ENCODE results near the gene ZNF683. TPM values are rescaled to one million over a fixed set of nuclear protein-coding genes. Genes with fewer than 3 reads are reported as not detected.

ZNF683 gene
- total RNA-seq, 4 donors from 2014 or later = not detected

DNA sequence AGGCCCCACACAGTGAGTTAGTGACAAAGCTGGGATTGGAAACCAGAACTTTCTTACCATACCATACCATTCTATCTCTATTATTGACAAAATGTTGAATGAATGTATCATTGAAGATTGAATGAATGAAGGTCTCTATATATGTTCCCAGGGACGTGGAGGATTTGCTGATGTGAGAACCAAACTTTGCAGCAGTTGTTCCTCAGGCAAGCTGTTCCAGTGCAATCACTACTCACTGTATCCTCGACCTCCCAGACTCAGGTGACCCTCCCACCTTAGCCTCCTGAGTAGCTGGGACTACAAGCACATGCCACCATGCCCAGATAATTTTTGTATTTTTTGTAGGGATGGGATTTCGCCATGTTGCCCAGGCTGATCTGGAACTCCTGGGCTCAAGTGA is 26.5 kb upstream of the ZNF683 start:
- Histone ChIP-seq H3K27ac (no peak overlapping the region), H3K9me3 (no peaks in the 10 kb centered on the region), H3K27me3 (no peaks in the 10 kb centered on the region), H3K36me3 (no peaks in the 10 kb centered on the region), H3K4me1 (no peaks in the 10 kb centered on the region), H3K4me3 (no peak overlapping the region)
- intact Hi-C loops (cut with DNase I; ENCODE audit: low total_unique reads) = no loop called here
- DNase-seq = no peak
- TF ChIP-seq POLR2A (IDR thresholded peaks at IDR 0.05) = no peak
- TF ChIP-seq, protein P1, sequence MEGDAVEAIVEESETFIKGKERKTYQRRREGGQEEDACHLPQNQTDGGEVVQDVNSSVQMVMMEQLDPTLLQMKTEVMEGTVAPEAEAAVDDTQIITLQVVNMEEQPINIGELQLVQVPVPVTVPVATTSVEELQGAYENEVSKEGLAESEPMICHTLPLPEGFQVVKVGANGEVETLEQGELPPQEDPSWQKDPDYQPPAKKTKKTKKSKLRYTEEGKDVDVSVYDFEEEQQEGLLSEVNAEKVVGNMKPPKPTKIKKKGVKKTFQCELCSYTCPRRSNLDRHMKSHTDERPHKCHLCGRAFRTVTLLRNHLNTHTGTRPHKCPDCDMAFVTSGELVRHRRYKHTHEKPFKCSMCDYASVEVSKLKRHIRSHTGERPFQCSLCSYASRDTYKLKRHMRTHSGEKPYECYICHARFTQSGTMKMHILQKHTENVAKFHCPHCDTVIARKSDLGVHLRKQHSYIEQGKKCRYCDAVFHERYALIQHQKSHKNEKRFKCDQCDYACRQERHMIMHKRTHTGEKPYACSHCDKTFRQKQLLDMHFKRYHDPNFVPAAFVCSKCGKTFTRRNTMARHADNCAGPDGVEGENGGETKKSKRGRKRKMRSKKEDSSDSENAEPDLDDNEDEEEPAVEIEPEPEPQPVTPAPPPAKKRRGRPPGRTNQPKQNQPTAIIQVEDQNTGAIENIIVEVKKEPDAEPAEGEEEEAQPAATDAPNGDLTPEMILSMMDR (IDR thresholded peaks at IDR 0.05) = no peak

DNA sequence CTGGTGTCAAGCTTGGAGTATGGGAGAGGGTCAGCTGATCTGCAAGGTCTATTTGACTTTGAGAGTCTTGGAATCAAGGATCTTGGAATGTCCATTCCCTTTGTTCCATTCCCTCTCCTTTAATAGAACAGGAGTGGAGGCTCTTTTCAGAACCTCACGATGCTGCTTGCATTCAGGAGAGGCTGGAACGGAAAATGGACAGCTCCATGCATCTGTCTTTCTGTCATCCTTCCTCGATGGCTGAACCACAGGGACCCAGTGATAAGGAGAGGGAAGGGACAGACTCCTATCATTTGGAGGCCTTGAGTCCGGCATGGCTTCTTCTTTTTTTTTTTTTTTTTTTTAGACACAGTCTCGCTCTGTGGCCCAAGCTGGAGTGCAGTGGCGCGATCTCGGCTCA is 23.2 kb upstream of the ZNF683 start:
- no peak for DNase-seq
- intact Hi-C loops (cut with DNase I; ENCODE audit: low total_unique reads) = no loop called here

DNA sequence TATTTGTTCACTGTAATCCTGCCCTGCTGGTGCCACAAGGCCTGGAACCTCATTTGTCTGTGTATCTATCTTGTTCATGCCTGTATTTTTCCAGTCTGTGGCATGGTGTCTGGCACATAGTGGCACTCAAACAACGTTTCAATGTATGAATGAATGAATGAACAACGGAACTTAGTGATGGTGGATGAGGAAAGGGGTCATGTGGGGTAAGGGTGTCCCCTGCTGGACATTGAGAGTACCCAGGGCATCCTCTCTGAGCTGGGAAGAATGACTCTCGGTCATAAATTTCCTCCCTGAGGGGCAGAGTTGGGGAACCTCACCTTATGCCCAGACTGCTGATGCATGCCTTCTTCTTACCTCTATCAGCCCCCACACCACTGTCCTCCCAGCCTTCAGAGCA is 18.9 kb upstream of the ZNF683 start:
- H3K27ac ChIP-seq = no peak overlapping the region
- H3K4me3 ChIP-seq = no peak overlapping the region
- no peaks in the 10 kb centered on the region for H3K4me1 ChIP-seq
- no peak for DNase-seq
- intact Hi-C loops (cut with DNase I; ENCODE audit: low total_unique reads) = no loop called here
- no peaks in the 10 kb centered on the region for H3K9me3 ChIP-seq
- no peaks in the 10 kb centered on the region for H3K36me3 ChIP-seq
- no peaks in the 10 kb centered on the region for H3K27me3 ChIP-seq
- TF ChIP-seq, protein P1 (IDR thresholded peaks at IDR 0.05) = no peak
- no peak for TF ChIP-seq POLR2A (IDR thresholded peaks at IDR 0.05)

More for the DNA sequence above, 23.2 kb upstream of the ZNF683 start:
- no peaks in the 10 kb centered on the region for H3K9me3 ChIP-seq
- H3K4me1 ChIP-seq = no peaks in the 10 kb centered on the region
- no peaks in the 10 kb centered on the region for H3K36me3 ChIP-seq
- no peak overlapping the region for H3K4me3 ChIP-seq
- no peak overlapping the region for H3K27ac ChIP-seq
- H3K27me3 ChIP-seq = no peaks in the 10 kb centered on the region
- TF ChIP-seq, protein P1 (IDR thresholded peaks at IDR 0.05) = no peak
- no peak for TF ChIP-seq POLR2A (IDR thresholded peaks at IDR 0.05)

DNA sequence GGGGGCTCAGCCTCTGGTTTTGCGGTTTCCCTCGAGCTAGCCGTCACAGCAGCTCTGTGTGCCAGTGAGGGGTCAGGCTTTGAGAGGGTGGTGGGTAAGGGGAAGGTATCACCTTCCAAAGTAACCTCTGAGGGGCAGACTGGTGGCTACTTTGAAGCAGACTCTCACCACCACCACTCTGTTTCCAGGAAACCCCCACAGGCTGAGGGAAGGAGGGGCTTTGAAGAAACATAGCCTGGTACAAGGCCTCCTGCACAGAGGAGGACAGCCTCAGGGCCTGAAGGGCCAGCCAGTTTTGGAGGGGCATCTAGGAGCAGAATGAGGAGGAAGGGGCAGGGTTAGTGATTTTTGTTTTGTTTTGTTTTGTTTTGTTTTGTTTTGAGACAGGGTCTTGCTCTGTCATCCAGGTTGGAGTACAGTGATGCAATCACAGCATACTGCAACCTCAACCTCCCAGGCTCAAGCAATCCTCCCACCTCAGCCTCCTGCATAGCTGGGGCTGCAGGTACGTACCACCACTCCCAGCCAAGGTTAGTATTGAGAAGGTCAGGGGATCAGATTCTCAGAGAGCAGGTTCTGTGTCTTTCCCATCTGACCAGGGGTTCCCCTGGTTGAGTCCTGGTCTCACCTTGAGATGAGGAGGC is 17.2 kb upstream of the ZNF683 start:
- H3K4me3 ChIP-seq = no peak overlapping the region
- no peak overlapping the region for H3K27ac ChIP-seq
- no peaks in the 10 kb centered on the region for H3K36me3 ChIP-seq
- TF ChIP-seq, protein P1 (IDR thresholded peaks at IDR 0.05) = no peak
- no peak for TF ChIP-seq POLR2A (IDR thresholded peaks at IDR 0.05)
- no peaks in the 10 kb centered on the region for H3K4me1 ChIP-seq
- DNase-seq = no peak
- no peaks in the 10 kb centered on the region for H3K27me3 ChIP-seq
- H3K9me3 ChIP-seq = no peaks in the 10 kb centered on the region
- intact Hi-C loops (cut with DNase I; ENCODE audit: low total_unique reads) = no loop called here

GRCh38 chr1:26388791-26389445 is 16.4 kb upstream of the ZNF683 start:
- TF ChIP-seq, protein P1 (IDR thresholded peaks at IDR 0.05) = no peak
- no peak for TF ChIP-seq POLR2A (IDR thresholded peaks at IDR 0.05)
- no peaks in the 10 kb centered on the region for H3K4me1 ChIP-seq
- intact Hi-C loops (cut with DNase I; ENCODE audit: low total_unique reads) = no loop called here
- H3K27me3 ChIP-seq = no peaks in the 10 kb centered on the region
- no peaks in the 10 kb centered on the region for H3K36me3 ChIP-seq
- no peak for DNase-seq
- no peak overlapping the region for H3K27ac ChIP-seq
- no peaks in the 10 kb centered on the region for H3K9me3 ChIP-seq
- no peak overlapping the region for H3K4me3 ChIP-seq
